Subcutaneous abdominal adipose tissue (tissue), 5 donors: ENCODE results near the gene OIT3.

ENCODE experiments used
- H3K27ac ChIP-seq: one replicate; pipeline ENCODE4 v1.7.0; 2013; ENCODE audit warnings: low read depth, mild to moderate bottlenecking, inconsistent platforms, low read length, moderate library complexity
- H3K27me3 ChIP-seq, 5 donors: one replicate each; pipeline ENCODE4 v1.7.0; 2013; ENCODE audit warnings: low read length in 5 of 5, inconsistent platforms in 1 of 5; ENCODE audit not compliant: control insufficient read depth in 5 of 5, insufficient read depth in 4 of 5
- H3K36me3 ChIP-seq, 5 donors: one replicate each; pipeline ENCODE4 v1.7.0; 2013; ENCODE audit warnings: low read length in 5 of 5; ENCODE audit not compliant: control insufficient read depth in 5 of 5, insufficient read depth in 5 of 5
- H3K4me1 ChIP-seq, 5 donors: one replicate each; pipeline ENCODE4 v1.7.0; 2013; ENCODE audit warnings: low read length in 5 of 5, mild to moderate bottlenecking in 3 of 5, moderate library complexity in 1 of 5; ENCODE audit not compliant: control insufficient read depth in 5 of 5, insufficient read depth in 5 of 5
- H3K4me3 ChIP-seq, 5 donors: one replicate each; pipeline ENCODE4 v1.7.0; 2013; ENCODE audit warnings: low read length in 5 of 5, low read depth in 1 of 5
- H3K9ac ChIP-seq, 5 donors: one replicate each; pipeline ENCODE4 v1.7.0; 2013; ENCODE audit warnings: low read length in 5 of 5, mild to moderate bottlenecking in 4 of 5, moderate library complexity in 3 of 5
- H3K9me3 ChIP-seq, 5 donors: one replicate each; pipeline ENCODE4 v1.7.0; 2013; ENCODE audit warnings: low read length in 5 of 5; ENCODE audit not compliant: control insufficient read depth in 5 of 5
- donor health status: healthy.
- donor health status: healthy.
- donor health status: healthy.
- donor health status: healthy.
- donor health status: healthy.

OIT3 gene

GRCh38 chr10:72875250-72876055 lies 18.1 kb upstream of the OIT3 start:
- Histone ChIP-seq H3K4me3 (no peak overlapping the region), H3K36me3 (peaks cover 12 to 24% (median 16%) of the 10 kb centered on the region in 5 donors), H3K27ac (no peak overlapping the region), H3K27me3 (no peaks in the 10 kb centered on the region), H3K9ac (no peak overlapping the region), H3K4me1 (no peaks in the 10 kb centered on the region), H3K9me3 (no peaks in the 10 kb centered on the region)

GRCh38 chr10:72879245-72879644 lies 14.3 kb upstream of the OIT3 start:
- H3K9ac ChIP-seq, result no peak overlapping the region
- no peaks in the 10 kb centered on the region for H3K9me3 ChIP-seq
- no peaks in the 10 kb centered on the region for H3K4me1 ChIP-seq
- no peaks in the 10 kb centered on the region for H3K27me3 ChIP-seq
- no peak overlapping the region for H3K4me3 ChIP-seq
- H3K36me3 ChIP-seq, result peaks cover 2 to 12% (median 4%) of the 10 kb centered on the region in 5 donors
- H3K27ac ChIP-seq, result no peak overlapping the region

- H3K9ac ChIP-seq, result no peak overlapping the region
- peaks cover 10 to 27% (median 16%) of the 10 kb centered on the region in 5 donors for H3K36me3 ChIP-seq
- H3K4me3 ChIP-seq, result no peak overlapping the region
- no peak overlapping the region for H3K27ac ChIP-seq
- H3K9me3 ChIP-seq, result no peaks in the 10 kb centered on the region
- no peaks in the 10 kb centered on the region for H3K27me3 ChIP-seq
- H3K4me1 ChIP-seq, result peaks cover 0 to 2% (median 0%) of the 10 kb centered on the region in 5 donors
These were observed 12.2 kb upstream of the OIT3 start for GRCh38 chr10:72881291-72881690.

- Histone ChIP-seq H3K27me3 (no peaks in the 10 kb centered on the region), H3K36me3 (peaks cover 6 to 30% (median 21%) of the 10 kb centered on the region in 5 donors), H3K4me1 (peaks cover 0 to 20% (median 2%) of the 10 kb centered on the region in 5 donors), H3K27ac (no peak overlapping the region), H3K4me3 (no peak overlapping the region), H3K9me3 (no peaks in the 10 kb centered on the region), H3K9ac (no peak overlapping the region)
These were observed 9.7 kb upstream of the OIT3 start for GRCh38 chr10:72883861-72884260.

GRCh38 chr10:72885953-72886352 lies 7.6 kb upstream of the OIT3 start:
- Histone ChIP-seq H3K4me3 (no peak overlapping the region), H3K9ac (no peak overlapping the region), H3K9me3 (no peaks in the 10 kb centered on the region), H3K27me3 (no peaks in the 10 kb centered on the region), H3K36me3 (peaks cover 6 to 29% (median 21%) of the 10 kb centered on the region in 5 donors), H3K27ac (no peak overlapping the region), H3K4me1 (peaks cover 0 to 20% (median 2%) of the 10 kb centered on the region in 5 donors)

- Histone ChIP-seq H3K27me3 (no peaks in the 10 kb centered on the region), H3K9ac (no peak overlapping the region), H3K4me3 (no peak overlapping the region), H3K36me3 (peaks cover 6 to 29% (median 21%) of the 10 kb centered on the region in 5 donors), H3K9me3 (no peaks in the 10 kb centered on the region), H3K4me1 (peaks cover 0 to 20% (median 2%) of the 10 kb centered on the region in 5 donors), H3K27ac (peak overlapping the region; percentile 43)
These were observed 6.9 kb upstream of the OIT3 start for GRCh38 chr10:72886621-72887020.

- Histone ChIP-seq H3K4me3 (peak overlapping the region; percentile 21 to 60 (median 49)), H3K27ac (peak overlapping the region; percentile 43), H3K4me1 (peaks cover 0 to 20% (median 2%) of the 10 kb centered on the region in 5 donors), H3K27me3 (no peaks in the 10 kb centered on the region), H3K9ac (no peak overlapping the region), H3K36me3 (peaks cover 6 to 29% (median 21%) of the 10 kb centered on the region in 5 donors), H3K9me3 (no peaks in the 10 kb centered on the region)
These were observed 6.5 kb upstream of the OIT3 start for GRCh38 chr10:72887043-72887442.

- Histone ChIP-seq H3K27me3 (no peaks in the 10 kb centered on the region), H3K9ac (no peak overlapping the region), H3K4me3 (no peak overlapping the region), H3K27ac (no peak overlapping the region), H3K36me3 (peaks cover 6 to 29% (median 21%) of the 10 kb centered on the region in 5 donors), H3K4me1 (peaks cover 0 to 20% (median 2%) of the 10 kb centered on the region in 5 donors), H3K9me3 (no peaks in the 10 kb centered on the region)
These were observed 5.3 kb upstream of the OIT3 start for GRCh38 chr10:72888151-72888638.

GRCh38 chr10:72889391-72889831 lies 4.1 kb upstream of the OIT3 start:
- H3K27me3 ChIP-seq, result no peaks in the 10 kb centered on the region
- H3K4me3 ChIP-seq, result no peak overlapping the region
- H3K9ac ChIP-seq, result no peak overlapping the region
- peaks cover 6 to 25% (median 18%) of the 10 kb centered on the region in 5 donors for H3K36me3 ChIP-seq
- H3K27ac ChIP-seq, result no peak overlapping the region
- peaks cover 0 to 20% (median 2%) of the 10 kb centered on the region in 5 donors for H3K4me1 ChIP-seq
- H3K9me3 ChIP-seq, result no peaks in the 10 kb centered on the region

GRCh38 chr10:72890086-72890485 lies 3.5 kb upstream of the OIT3 start:
- Histone ChIP-seq H3K27me3 (no peaks in the 10 kb centered on the region), H3K9ac (no peak overlapping the region), H3K9me3 (no peaks in the 10 kb centered on the region), H3K4me3 (no peak overlapping the region), H3K27ac (no peak overlapping the region), H3K4me1 (peaks cover 0 to 20% (median 2%) of the 10 kb centered on the region in 5 donors), H3K36me3 (peaks cover 0 to 21% (median 14%) of the 10 kb centered on the region in 5 donors)
